Stimulated activated CD8-positive, alpha-beta memory T cell treated with anti-CD3 and anti-CD28 coated beads, Interleukin-7, amount 100 ng/mL, for 1 hour (primary cell): ENCODE results near the gene NCK1.

ENCODE experiments used
- DNase-seq, 2 donors: peaks; one replicate each; pipeline ENCODE4 v3.0.0-alpha.2; 2020; ENCODE audit warnings: low read depth in 2 of 2

NCK1 gene

DNA sequence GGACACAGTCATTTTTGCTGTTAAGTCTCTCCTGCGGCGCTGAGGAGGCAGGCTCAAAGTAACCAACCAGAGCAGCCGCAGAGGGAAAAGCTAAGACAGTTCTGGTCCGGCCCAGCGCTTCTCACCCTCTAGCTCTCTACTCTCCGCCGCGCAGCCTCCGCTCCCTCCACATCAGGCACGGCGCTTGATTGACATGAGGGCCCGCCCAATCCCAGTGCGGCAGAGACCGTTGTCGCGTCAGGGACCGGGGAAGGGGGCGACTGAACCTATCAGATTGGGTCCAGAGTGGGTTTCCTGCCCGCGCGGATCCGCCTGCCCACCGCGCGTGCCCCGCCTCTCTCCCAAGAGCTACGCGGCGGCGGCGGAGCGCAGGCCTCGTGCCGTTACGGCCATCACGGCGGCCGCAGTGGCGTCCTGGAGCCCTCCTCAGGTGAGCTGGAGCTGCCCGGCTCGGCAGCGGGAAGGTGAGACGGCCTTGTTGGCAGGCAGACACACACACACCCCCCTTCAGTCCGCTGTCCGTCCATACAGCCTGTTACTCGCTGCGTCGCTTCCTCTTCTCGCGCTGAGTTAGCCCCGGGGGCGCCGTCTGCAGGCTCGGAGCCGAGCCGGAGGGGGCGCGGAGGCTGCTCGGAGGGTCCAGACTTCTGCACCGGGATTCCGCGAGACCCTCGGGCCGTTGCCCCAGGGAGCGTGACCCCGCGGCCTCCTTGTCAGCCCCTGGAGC, at the start of gene NCK1:
Gene NCK1 (plus strand): TSS at position 319 of the 727 bp plus-strand sequence. CDS start 65,794 bp downstream, outside the sequence.
- DNase-seq, result peak; percentile 96 to 97

DNA sequence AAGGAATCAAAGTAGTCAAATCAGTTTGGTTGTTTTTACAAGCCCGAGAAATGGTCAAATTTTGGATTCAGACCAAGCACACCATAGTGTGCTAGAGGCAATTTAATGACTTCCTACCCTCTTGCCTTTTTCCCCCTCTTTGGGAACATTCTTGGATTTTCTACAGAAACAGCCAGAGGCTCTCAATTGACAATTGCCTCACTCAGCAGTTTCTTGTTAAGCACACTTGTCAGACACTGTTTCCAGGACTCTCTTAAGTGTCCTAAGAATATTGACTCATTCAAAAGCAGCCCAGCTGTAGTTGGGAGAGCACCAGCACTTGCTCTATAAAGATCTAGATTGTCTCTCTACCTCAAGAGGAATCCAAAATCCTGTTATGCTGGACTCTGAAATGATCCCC, 44.6 kb upstream of the NCK1 start:
- DNase-seq, result no peak

DNA sequence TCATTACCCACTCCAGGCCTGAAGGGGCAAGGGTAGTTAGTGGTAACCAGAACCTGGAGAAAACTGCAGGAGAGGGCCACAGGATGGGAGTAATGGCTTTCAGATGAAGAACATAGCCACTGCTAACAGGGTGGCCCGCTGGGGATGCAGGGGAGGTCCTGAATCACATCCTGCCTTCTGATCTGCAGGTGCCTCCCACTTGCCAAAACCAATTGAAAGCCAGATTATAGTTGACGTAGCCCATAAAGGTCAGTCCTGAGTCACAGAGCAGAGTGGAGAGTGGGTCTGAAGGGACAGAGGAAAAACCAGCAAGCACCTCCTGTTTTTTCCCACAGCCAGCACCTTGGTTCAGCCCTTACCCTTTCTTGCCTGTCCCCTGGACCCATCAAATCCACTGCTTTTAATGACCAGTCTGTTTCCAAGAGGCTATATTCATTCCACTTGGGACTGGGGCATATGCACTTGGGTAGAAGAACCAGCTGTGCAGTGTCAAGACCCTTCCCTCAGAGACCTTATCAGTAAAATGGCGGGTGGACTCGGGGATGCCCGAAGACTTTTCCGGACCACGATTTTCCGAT, 43.7 kb upstream of the NCK1 start:
- DNase-seq, result no peak

DNA sequence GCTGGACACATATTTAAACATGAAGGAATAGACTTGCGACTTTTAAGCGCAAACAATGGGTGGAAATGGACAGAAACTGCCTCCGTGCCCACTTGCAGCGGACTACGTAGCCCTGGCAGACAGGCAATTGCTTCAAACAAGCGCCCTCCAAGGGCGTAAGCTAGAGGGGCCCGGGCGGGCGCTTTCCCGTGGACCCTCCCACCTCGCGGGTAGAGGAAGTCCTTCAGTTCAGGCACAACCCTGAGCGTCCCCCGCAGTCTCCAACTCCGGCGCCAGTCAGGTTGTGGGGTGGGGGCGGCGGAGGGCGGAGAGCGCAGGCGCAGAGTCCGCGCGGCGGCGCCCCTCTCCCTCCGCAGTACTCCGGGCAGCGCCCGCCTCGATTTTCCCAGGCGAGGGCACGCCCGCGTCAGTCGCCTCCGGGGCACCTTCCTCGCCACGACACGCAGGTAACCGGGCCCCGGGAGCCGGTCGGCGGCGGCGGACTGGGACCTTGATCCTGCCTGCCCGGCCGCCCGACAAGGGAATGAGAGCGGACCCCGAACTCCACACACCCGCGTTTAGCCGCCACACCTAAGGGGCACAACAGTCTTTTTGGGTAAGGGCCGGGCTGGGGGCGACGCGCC, 43.1 kb upstream of the NCK1 start, which contains the start of gene SLC35G2:
Gene SLC35G2 (plus strand): TSS at position 358 of the 623 bp plus-strand sequence. CDS start 35,335 bp downstream, outside the sequence.
- no peak for DNase-seq

DNA sequence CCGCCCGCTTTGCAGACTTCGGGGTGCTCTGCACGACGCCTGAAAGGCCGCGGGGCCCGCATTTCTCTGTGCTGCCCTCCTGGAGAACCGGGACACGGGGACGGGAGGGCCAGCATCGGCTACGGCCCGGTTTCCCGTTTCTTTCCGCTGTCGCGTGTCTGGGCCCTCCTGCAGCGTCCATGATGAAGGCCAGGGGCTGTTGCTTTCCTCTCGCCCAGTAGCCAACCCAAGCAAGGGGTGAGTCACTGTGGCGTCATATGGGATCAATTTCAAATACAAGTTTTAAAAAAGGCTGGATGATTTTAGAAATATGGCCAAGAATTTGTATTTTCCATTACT, 42.6 kb upstream of the NCK1 start:
- DNase-seq, result no peak

DNA sequence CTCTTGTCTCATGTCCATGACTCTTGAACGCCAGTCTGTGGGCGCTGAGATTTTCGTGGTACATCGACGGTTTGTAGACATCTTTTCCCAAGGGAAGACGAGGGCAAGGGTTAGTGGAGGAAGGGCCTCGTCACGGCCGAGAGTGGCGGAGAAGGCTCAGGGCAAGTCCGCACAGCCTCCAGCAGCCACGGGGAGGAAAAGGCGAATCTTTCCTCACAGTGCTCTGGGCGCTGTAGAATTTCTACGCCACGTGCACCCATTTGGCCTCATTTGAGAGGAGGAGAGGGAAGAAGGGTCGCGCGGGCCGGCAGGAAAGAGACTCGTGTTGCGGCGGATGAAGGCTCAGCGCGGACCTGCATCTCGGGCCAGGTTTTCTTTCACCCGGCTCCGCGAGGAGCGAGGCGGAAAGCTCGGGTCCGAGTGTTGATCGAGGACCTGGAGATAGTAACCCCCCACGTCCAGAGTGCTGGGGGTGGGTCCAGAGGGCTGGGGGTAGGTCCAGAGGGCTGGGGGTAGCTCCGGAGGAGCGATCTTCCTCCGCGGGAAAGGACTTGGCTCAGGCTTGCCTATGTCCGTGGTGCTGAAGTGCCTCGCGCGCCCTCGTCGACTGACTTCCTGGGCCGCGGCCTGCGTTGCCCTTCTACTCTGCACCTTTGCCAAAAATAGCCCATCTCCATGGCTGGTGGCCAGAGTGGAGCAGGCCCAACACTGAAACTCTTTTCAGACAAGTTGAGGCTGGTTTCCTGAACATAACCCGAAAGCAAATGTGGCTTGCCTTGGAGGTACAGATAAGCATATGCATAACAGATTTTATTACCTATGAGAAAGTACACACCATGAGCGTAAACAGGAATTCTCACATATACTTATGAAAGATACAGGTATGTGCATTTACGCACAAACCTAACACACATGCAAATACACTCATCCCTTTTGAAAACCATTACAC, 42.0 kb upstream of the NCK1 start:
- DNase-seq, result no peak

DNA sequence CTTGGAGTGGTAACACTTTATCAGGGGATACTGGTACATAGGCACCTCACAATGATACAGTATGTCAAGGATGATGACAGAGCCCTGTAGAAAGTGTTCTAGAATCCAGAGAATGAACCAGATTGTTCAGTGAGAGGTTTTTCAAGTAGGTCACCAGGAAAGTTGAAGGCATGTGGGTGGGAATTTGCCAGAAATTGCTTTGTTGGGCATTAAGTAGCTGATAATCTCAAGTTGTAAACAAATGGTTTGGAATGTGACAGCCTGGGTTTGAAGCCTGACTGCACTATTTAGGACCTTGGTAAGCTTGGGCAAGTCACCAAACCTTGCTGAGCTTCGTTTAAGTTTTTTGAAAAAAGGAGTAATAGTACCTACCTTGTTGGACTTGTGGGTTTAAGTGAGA, 30.5 kb upstream of the NCK1 start:
- no peak for DNase-seq

DNA sequence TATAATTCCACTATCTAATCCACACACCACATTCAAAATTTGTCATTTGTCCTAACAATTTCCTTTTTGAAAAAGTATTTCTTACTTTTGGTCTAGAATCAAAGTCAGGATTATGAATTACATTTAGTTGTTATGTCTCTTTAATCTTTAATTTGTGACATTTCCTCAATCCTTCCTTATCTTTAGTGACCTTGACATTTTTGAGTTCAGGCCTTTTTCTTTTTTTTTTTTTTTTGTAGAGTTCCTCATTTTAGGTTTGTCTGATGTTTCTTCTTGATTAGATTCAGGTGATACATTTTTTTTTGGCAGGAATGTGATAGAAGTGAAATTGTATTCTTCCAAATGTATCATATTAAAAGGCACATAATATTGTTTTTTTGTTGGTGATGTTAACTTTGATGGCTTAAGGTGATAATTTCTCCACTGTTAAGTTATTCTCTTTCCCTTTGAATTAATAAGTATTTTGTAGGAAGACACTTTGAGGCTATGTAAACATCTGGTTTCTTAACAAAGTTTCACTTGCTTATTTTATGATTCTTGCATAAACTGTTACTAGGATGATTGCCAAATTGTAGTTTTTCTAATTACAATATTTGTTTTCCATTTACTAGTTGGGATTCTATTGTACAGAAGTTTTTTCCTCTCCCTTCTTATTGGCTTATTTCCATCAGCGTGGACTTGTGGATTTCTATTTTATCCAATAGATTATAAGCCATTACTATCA, 26.8 kb upstream of the NCK1 start:
- DNase-seq, result no peak

DNA sequence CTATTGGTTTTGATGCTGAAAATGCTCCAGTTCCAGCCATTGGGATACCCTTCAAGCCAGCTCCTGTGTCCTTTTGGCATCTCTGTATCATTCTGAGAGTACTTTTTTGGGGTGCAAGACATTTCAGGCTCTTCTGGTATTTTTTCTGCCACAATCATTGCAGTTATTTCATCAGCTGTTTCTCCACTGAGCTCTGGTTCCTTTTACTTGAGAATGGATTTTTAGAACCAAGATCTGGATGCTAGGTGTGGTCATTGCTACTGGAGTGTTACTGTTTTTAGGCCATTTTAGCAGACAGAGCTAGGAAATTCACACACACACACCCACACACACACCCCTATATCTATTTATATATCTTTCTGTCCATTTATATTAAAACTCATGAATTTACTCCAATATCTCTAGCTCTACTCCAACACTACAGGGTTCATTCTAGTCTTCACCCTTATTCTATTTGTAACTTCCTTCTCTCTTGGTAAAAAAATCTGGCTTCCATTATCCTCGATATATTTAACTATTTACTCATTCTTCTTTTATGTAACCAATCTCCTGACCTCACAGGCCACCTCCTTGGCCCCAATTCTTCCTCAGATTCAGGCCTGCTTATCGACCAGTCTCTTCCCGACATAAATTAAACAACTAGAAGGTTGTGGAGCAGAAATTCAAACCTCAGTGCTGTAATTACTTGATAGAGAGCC, 26.0 kb upstream of the NCK1 start:
- DNase-seq, result no peak

DNA sequence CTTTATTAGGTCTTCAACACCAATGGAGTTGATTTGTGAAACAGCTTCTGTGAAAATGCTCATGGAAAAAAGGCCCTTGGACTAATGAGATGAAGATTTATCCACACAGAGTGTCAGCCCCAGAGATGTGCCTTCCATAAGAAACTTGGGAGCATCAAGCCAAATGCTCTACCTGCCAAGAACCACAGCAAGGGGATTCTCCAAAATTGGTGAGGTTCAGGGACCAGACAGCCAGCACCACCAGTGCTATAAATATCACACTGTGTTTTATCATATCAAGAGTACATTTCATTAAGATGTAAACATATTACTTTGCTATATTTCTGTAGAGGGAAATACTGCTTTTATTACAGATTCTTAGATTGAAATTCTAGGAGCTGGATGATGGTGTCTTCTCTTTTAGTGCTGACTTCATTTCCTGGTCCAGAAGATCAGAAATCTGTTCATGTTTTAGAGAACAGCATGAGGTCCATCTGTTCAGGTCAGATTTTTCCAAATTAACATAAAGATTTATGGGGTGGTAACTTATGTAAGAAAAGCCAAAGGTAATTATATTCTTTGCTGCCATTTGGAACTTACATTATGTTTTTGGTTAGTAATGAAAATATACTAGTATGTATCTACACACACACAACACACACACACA, 25.4 kb upstream of the NCK1 start:
- DNase-seq, result no peak

DNA sequence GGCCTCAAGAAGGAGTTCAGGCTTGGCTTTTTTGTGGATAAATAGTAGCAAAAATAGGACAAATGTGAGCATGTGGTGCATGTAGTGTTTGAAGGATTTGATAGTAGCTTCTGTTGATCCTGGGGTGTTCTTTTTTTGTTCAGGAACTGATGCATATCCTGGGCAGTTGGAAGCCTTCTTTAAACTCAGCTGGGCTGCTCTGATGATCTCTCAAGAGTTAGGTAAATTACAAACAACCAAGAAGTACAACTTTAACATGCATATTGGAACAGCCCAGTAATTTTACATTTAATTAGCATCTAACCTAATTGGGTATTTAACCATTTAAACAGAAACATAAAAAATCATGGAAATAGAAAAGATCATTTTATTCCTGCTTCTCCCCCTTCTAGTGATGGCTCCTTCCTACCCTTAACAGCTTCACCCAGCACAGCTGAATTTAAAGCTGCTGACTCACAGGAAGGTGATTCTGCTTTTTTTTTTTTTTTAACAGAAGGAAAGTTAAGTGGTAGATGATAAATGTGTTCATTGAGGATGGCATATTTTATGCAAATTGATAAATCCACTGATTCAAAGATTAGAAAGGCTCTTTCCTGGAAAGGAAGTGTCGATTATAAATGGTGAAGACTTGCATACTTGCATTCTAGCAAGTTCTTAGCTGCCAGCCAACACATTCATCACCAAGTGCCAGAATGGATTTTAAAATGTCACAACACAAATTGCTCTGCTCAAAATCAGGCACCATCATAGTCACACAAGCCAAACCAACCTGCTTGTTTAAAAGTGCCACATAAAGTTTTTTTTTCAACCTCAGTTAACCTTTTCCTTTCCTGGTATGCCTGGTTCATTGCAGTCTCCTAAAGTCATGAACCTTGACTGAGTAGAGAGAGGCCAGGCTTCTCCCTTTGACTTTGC, 23.1 kb upstream of the NCK1 start:
- DNase-seq, result no peak

DNA sequence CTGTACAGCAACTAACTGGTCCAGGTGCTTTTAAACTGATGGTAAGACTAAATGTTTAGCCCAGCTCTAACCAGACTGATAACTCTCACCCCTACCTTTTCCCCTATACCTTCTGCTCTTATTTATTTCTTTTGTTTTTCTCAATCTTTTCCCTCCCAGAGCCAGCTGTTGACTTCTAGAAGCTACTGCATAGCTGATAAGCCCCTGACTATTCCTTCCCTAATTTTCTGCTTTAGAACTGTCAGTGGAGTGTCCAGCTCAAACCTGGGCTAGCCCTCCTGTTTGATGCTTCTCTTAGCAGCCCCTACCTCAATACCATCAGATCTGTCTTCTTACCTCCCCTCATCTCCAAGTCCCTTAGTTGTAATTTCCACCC, 22.5 kb upstream of the NCK1 start:
- DNase-seq, result no peak

DNA sequence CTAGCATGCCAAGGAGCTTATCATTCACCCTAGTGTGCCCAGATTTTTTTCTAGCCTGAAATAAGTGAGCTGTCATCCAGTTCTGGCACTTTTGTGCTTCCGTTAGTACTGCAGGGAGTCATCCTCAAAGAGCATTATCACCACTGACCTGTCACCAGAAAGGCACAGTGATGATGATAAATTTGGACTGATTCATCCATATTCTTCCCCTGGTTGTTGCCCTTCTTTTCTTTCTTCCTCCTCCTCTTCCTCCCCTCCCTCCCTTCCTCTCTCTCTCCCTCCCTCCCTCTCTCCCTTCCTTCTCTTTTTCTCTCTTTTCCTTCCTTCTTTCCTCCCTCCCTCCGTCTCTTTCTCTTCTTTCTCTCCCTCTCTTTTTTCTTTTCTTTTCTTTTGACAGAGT, 21.8 kb upstream of the NCK1 start:
- DNase-seq, result no peak

DNA sequence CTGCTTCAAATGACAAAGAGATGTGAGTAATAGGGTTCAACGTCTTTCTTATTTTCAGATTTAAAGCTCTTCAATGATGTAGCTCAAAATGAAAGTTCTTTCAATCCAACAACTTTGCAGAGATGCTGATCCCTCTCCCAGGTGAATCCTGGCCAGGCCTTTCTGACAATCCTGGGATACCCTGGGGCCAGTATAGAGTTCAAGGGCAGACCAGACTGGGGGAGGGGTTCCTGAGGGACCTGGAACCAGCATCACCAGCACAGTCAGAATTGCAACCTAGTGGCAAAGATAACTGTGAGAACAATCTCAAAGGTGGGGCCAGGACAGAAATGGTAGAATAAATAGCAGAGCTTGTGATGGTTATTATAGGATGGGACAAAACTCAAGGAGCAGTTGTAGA, 19.7 kb upstream of the NCK1 start:
- DNase-seq, result no peak

DNA sequence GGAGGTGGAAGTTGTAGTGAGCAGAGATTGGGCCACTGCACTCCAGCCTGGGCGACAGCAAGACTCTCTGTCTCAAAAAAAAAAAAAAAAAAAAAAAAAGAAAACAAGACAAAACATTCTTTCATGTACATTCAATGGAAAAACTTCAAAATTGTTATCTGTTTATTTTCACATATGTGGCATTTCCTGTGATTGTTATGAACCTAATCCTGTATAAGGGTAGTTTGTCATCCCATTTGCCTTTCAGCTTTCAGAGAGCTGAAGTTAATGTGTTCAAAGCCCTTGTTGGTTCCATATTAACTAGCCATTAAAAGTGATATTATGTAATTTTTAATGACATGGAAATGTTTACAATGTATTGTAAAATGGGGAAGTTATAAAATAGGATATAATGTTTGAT, 17.3 kb upstream of the NCK1 start:
- DNase-seq, result no peak

DNA sequence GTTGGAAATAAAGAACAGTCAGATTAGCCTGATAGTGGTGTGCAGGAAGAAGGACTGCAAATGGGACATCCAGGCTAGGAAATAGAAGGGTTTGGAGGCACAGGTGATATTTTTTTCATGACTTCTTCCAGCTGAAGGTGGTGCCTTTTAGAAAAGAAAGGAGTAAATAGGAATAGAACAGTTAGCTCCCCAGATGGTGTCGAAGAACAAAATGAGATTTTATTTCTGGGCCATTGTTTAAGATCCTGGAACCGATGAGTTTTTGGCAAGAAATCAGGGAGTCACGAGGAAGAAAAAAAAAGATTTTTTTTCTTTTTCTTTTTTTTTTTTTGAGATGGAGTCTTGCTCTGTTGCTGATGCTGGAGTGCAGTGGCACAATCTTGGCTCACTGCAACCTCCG, 9.8 kb upstream of the NCK1 start:
- DNase-seq, result no peak

DNA sequence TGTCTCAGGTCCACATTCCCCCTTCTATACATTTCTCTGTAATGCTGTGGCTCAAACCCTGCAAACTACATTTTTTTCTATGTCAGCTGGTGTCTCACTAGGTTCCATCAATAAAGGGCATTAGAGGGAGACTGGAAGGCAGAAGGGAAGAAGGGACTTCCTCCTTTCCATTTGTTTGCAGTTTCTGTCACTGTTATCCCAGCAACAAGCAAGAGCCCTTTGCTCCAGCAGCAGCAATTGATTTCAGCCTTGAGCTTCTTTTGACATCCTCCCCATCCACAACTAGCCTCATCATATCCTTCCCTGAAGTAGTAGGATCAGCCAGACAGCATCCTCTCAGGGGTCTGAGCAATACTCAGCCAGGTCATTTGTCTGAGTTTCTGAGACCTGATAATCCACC, 5.3 kb upstream of the NCK1 start:
- DNase-seq, result no peak

DNA sequence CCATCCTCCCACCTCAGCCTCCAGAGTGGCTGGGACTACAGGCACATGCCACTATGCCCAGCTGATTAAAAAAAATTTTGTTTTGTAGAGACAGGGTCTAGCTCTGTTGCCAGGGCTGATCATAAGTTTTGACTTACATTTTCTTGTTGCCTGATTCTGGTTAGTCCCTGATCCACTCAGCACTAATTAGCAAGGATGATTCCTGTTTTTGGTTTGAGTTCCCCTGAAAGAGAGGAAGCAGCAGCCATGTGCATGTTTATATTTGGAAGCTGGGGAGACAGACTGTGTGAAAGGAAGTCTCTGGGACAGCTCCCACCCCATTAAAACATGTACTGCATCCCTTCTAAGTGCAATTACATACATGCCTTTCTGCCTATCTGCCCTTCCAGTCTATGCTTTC, 3.6 kb upstream of the NCK1 start:
- DNase-seq, result no peak

DNA sequence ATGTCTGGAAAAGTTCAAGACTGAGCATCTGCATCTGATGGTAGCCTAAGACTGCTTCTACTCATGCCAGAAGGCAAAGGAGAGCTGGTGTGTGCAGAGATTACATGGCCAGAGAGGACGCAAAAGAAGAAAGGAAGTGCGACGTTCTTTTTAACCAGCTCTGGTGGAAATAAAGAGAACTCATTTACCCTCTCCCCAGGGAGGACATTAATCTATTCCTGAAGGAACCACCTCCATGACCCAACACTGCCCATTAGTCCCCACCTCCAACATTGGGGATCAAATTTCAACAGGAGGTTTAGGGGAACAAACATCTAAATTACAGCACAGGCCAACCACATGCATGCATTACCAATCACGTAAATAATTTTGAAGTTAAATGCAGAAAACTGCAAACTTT, 1.5 kb upstream of the NCK1 start:
- no peak for DNase-seq
